Measurements from ENCODE around the gene PALLD.

Gene PALLD

DNA sequence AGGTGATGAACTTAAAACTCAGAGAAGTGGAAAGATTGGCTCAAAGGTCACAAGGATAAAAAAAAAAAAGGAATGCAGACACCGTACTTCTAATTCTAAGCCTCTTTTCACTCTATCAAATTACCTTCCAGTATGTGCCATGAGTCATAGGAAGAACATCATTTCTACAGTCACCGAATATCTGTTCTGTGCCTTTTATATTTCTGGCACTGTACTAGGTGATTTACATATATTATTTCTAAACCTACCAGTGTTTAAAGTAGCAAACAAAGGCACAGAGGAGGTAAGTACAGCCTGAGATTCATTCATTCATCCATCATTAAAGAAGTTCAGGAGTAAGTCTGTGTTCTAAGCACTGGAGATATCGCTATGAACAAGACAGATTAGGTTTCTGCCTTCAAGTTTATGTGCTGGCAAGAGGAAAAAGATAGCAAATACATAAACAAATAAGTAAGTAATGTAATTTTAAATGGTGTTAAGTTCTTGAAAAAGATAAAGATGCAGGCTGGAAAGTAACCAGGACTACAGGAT is 65.3 kb downstream of the PALLD start:
- no peak for DNase-seq

DNA sequence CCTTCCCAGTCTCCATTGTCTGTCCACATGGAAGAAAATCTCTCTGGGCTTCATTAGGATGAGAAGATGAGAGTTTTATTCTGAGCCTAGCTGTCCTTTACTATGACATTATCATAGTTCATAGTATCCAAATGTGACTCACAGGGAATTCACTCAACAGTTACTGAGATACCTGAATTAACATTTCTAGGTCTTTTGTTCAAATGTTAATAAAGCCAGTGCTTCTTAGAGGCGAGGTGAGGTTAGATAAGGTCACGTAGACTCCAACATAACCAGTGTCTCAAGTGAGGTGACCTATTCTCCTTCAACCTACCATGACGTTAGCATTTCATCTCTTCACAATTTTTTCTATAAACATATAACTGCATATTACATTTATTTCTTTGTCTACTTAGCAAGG is 67.2 kb downstream of the PALLD start:
- DNase-seq: no peak

- no peak for DNase-seq
These were observed 68.3 kb downstream of the PALLD start for GRCh38 chr4:168565130-168565529.

GRCh38 chr4:168566726-168567125 is 69.9 kb downstream of the PALLD start:
- DNase-seq: no peak

GRCh38 chr4:168569066-168569930 is 72.4 kb downstream of the PALLD start:
- DNase-seq: peak; percentile 23

DNA sequence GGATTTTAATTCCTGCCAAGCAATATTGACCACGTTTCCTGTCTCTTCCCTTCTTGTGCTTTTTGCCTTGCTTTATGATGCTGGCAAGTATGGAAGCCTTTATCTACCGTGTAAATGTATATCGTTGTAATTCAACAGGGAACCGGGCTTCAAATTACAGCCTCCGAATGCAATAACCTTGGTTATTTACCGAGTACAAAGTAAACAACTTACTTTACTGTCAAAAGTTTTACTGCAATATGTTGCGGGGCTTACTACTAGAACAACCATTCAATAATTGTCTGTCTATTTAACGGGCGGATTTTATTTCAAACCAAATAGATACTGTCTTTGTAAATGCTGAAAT is 73.1 kb downstream of the PALLD start:
- no peak for DNase-seq

DNA sequence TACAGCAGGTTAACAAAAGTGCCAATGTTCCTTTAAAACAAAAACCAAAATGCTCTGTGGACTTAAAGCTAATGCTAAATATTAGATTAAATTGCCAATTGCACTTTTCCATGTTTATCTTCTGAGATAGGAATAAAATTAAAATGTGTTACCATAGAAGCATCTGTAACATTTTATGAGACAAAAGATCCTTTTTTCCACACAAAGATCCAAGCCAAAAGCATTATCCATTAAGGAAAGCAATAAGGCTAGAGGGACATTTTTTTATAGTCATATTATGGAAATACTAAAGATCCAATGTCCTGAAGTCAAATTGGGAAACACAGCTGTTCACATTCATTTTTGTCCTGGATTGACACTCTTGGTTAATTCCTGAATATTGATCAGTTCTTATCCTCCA is 73.6 kb downstream of the PALLD start:
- no peak for DNase-seq

DNA sequence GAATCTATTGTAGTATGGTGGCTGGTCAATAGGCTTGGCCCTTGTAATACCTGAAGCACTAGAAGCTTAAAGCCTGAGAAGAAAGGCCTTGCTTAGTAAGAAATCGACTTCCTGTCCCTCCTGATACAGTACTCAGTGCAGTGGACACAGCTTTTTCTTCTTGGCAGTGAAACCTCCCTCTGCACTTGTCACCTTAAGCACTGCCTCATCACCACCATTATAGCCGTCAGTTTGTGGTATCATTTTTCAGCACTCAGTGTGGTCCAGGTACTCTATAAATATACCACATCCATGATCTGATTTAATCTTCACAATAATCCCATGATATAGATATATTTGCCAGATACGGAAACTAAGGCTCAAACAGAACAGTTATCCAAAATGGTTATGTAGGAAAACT is 75.2 kb downstream of the PALLD start:
- DNase-seq: no peak

- DNase-seq: no peak
These were observed 77.0 kb downstream of the PALLD start for GRCh38 chr4:168573870-168574269.

GRCh38 chr4:168574581-168575295 is 77.9 kb downstream of the PALLD start:
- DNase-seq: no peak

- no peak for DNase-seq
These were observed 78.6 kb downstream of the PALLD start for GRCh38 chr4:168575473-168575872.

DNA sequence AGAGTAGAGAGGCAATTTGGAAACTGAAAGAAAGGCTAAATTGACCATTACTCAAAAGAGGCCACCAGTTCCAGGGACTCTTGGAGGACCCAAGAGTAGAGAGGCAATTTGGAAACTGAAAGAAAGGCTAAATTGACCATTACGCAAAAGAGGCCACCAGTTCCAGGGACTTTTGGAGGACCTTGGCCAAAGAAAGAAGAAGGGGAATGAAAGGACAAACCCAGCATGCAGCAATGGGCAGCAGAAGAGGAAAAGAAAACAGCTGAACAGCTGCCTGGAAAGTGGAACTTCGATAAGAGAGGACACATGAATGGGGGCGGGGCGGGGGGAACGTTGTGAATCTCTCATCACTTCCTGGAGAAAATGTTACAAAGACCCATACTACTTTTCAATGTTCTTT is 80.8 kb downstream of the PALLD start:
- DNase-seq: no peak

DNA sequence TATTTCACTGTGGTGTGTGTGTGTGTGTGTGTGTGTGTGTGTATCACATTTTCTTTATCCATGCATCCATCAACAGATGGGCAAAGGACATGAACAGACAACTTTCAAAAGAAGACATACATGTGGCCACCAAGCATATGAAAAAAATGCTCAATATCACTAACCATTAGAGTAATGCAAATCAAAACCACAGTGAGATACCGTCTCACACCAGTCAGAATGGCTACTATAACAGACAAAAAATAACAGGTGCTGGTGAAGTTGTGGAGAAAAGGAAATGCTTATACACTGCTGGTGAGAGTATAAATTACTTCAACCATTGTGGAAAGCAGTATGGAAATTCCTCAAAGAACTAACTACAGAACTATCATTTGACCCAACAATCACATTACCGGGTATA is 83.4 kb downstream of the PALLD start:
- DNase-seq: no peak

- DNase-seq: peak; percentile 26
These were observed 87.5 kb downstream of the PALLD start for GRCh38 chr4:168584321-168584771.

DNA sequence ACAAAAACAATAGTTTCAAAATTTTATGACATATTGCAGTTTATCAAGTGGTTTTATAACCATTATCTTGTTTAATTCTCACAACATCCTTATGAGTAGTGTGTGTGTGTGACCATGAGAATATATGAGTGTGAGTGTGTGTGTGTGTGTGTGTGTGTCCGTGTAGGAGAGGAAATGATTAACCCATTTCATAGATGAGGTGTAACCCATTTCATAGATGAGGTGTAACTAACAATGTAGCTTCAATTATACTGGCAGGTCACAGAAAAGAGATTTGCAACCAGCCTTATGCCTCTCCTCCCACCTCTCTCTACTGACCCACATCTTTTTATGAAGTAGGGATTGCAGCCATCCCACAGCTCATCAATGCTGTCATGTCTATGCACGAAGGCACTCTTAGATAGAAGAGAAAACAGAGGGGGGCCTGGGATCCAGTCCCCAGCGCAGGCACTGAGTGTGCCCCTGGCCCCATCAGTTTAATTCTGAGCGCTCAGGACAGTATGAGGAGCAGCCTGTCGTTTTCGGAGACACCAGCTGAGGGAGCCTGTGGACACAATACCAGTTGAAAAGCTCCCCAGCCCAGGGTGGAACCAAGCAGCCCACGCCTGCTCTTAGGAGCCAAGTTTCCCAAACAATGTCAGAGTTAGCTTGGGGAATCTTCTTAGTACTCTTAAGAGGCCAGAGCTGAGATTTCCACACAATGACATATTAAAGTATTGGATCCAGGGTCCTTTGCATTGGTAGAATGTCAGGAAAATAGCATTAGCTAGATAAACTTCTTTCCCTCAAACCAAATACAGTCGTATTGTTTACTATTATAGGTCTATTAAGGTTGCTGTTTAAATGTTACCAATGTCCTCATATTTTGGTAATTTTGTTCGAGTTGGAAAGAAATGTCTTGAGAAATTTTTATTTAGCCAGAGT is 88.6 kb downstream of the PALLD start:
- peak; percentile 31 for DNase-seq

DNA sequence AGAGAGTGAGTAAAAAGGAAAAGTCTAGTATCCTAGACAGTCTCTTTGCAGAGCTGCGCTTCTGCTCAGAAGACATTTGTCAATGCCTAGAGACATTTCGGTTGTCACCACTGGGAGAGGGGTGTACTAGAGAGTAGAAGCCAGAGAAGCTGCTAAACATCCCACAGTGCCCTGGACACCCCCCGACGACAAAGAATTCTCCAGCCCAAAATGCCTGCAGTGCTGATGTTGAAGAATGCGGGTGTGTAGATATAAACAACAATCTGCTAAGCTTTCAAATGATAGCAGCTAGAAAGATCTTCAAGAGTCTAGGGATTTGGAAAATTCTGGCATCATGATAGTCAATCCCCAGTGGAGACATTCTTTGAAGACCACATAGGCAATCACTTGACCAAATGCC is 90.1 kb downstream of the PALLD start:
- no peak for DNase-seq

DNA sequence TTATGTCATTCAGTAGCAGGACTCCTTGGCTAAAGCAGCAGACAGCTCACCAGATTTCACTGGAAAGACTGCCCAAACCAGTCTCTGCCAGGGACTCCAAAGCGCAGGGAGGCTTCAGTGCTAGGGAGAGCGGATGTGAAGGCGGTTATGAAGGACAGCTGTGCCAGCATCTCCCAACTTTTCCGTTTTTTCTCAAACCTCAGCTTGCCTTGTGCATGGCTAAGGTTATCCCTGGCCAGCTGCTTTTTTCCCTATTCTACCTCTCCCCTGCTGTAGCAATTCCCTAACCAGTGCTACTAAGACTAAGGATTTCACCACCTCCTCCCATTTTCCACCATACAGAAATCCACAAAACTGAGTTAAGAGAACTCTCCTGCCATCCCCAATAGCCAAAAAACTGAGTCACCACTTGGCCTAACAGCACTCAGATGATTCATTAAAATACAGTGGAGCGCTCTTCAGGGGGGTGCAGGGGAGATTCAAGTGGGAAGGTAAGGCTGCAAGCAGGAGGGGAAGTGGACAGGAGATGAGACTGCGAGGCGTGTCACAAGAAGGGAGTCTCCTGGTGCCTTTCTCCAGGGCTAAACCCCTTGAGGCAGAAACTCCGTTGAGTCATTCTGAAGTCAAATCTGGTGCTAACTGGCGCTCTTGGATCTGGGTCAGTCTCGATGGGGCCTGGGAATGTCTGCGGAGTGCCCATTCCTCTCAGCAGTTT is 90.7 kb downstream of the PALLD start:
- DNase-seq: no peak

- no peak for DNase-seq
These were observed 92.2 kb downstream of the PALLD start for GRCh38 chr4:168588916-168589531.

- DNase-seq: no peak
These were observed 95.8 kb downstream of the PALLD start for GRCh38 chr4:168592676-168593075.

- no peak for DNase-seq
These were observed 96.5 kb downstream of the PALLD start for GRCh38 chr4:168593399-168593798.

DNA sequence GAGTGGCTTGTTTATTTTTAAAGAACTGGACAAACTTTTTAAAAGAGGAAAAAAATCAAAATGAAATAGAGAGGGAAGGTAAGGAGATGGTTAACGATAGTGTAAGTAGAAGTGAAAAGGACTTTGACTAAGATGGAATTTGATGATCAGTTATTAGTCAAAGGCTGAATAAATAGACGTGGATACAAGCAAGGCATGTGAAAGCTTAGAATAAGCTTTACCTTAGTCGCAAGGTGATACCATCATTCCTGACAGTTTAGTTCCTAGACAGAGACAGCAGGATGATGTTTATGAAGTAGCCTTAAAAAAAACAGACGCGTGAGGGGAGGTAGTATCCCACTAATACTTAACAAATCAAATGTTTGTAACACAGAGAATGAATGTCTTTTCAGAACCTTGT is 97.3 kb downstream of the PALLD start:
- DNase-seq: no peak

GRCh38 chr4:168598191-168598590 is 101.3 kb downstream of the PALLD start:
- DNase-seq: no peak

Measured in activated CD4-positive, alpha-beta T cell treated with anti-CD3 and anti-CD28 coated beads, Interleukin-10, Interleukin-2, amounts not matched to agents 100 ng/mL and 50 ng/mL, durations not matched to agents 16 hours and 8 hours (primary cell).